Effector memory CD4-positive, alpha-beta T cell (primary cell): ENCODE data around the gene KLHL17.

Source experiments
- DNase-seq, 3 donors: peaks; one replicate each; pipeline ENCODE4 v3.0.0-alpha.2; 2020
- H3K27ac ChIP-seq: 2 replicates; pipeline ENCODE4 v1.7.0; 2013; ENCODE audit warnings: mild to moderate bottlenecking, low read length, moderate library complexity; ENCODE audit not compliant: insufficient read depth, poor library complexity, severe bottlenecking
- H3K27me3 ChIP-seq: replicated peaks from 2 replicates; pipeline ENCODE4 v1.7.0; 2013; ENCODE audit warnings: mild to moderate bottlenecking, low read length; ENCODE audit not compliant: insufficient read depth, control insufficient read depth, poor library complexity, severe bottlenecking
- H3K36me3 ChIP-seq: 2 replicates; pipeline ENCODE4 v1.7.0; 2013; ENCODE audit warnings: mild to moderate bottlenecking, low read length, moderate library complexity; ENCODE audit not compliant: control insufficient read depth, insufficient read depth
- H3K4me1 ChIP-seq: 2 replicates; pipeline ENCODE4 v1.7.0; 2013; ENCODE audit warnings: low read length, mild to moderate bottlenecking; ENCODE audit not compliant: control insufficient read depth, insufficient read depth, poor library complexity, severe bottlenecking
- H3K4me3 ChIP-seq: 2 replicates; pipeline ENCODE4 v1.7.0; 2013; ENCODE audit warnings: low read length, low read depth, mild to moderate bottlenecking; ENCODE audit not compliant: insufficient read depth, poor library complexity, severe bottlenecking
- H3K9me3 ChIP-seq: 2 replicates; pipeline ENCODE4 v1.7.0; 2013; ENCODE audit warnings: mild to moderate bottlenecking, low read length, moderate library complexity; ENCODE audit not compliant: control insufficient read depth

The KLHL17 gene

GRCh38 chr1:970242-970972 is 10.0 kb downstream of the KLHL17 start:
- H3K4me3 ChIP-seq: no peak overlapping the region
- no peak for DNase-seq
- H3K27me3 ChIP-seq: no peaks in the 10 kb centered on the region
- no peaks in the 10 kb centered on the region for H3K36me3 ChIP-seq
- no peaks in the 10 kb centered on the region for H3K9me3 ChIP-seq
- peaks cover 11% of the 10 kb centered on the region for H3K4me1 ChIP-seq
- H3K27ac ChIP-seq: no peak overlapping the region

GRCh38 chr1:970973-971730 is 10.8 kb downstream of the KLHL17 start:
- Histone ChIP-seq H3K9me3 (no peaks in the 10 kb centered on the region), H3K36me3 (no peaks in the 10 kb centered on the region), H3K27me3 (no peaks in the 10 kb centered on the region), H3K27ac (no peak overlapping the region), H3K4me1 (peaks cover 16% of the 10 kb centered on the region), H3K4me3 (no peak overlapping the region)
- no peak for DNase-seq

GRCh38 chr1:971751-972506 is 11.5 kb downstream of the KLHL17 start:
- no peak for DNase-seq
- H3K27ac ChIP-seq: no peak overlapping the region
- H3K4me3 ChIP-seq: no peak overlapping the region
- no peaks in the 10 kb centered on the region for H3K36me3 ChIP-seq
- H3K9me3 ChIP-seq: no peaks in the 10 kb centered on the region
- no peaks in the 10 kb centered on the region for H3K27me3 ChIP-seq
- peaks cover 15% of the 10 kb centered on the region for H3K4me1 ChIP-seq

- H3K27ac ChIP-seq: no peak overlapping the region
- H3K4me1 ChIP-seq: peaks cover 10% of the 10 kb centered on the region
- no peaks in the 10 kb centered on the region for H3K36me3 ChIP-seq
- DNase-seq: no peak
- H3K4me3 ChIP-seq: no peak overlapping the region
- no peaks in the 10 kb centered on the region for H3K9me3 ChIP-seq
- no peaks in the 10 kb centered on the region for H3K27me3 ChIP-seq
Measured at GRCh38 chr1:972726-973458, 12.5 kb downstream of the KLHL17 start.

- Histone ChIP-seq H3K27ac (no peak overlapping the region), H3K27me3 (no peaks in the 10 kb centered on the region)
Measured at GRCh38 chr1:973459-974292, 13.3 kb downstream of the KLHL17 start.

GRCh38 chr1:974293-974640 is 13.9 kb downstream of the KLHL17 start:
- DNase-seq: no peak
- Histone ChIP-seq H3K27ac (no peak overlapping the region), H3K9me3 (no peaks in the 10 kb centered on the region), H3K4me1 (peaks cover 10% of the 10 kb centered on the region), H3K27me3 (no peaks in the 10 kb centered on the region), H3K36me3 (no peaks in the 10 kb centered on the region), H3K4me3 (no peak overlapping the region)

More at GRCh38 chr1:973459-974292, 13.3 kb downstream of the KLHL17 start:
- no peak overlapping the region for H3K4me3 ChIP-seq
- no peaks in the 10 kb centered on the region for H3K9me3 ChIP-seq
- H3K36me3 ChIP-seq: no peaks in the 10 kb centered on the region
- H3K4me1 ChIP-seq: peaks cover 10% of the 10 kb centered on the region
- no peak for DNase-seq

GRCh38 chr1:974687-975328 is 14.4 kb downstream of the KLHL17 start:
- no peak for DNase-seq
- H3K9me3 ChIP-seq: no peaks in the 10 kb centered on the region
- no peaks in the 10 kb centered on the region for H3K27me3 ChIP-seq
- H3K4me3 ChIP-seq: no peak overlapping the region
- peaks cover 10% of the 10 kb centered on the region for H3K4me1 ChIP-seq
- H3K36me3 ChIP-seq: no peaks in the 10 kb centered on the region
- H3K27ac ChIP-seq: no peak overlapping the region

- H3K4me1 ChIP-seq: peaks cover 10% of the 10 kb centered on the region
- no peaks in the 10 kb centered on the region for H3K27me3 ChIP-seq
- no peak overlapping the region for H3K27ac ChIP-seq
- no peak for DNase-seq
- H3K4me3 ChIP-seq: no peak overlapping the region
- H3K36me3 ChIP-seq: no peaks in the 10 kb centered on the region
- no peaks in the 10 kb centered on the region for H3K9me3 ChIP-seq
Measured at GRCh38 chr1:975365-975764, 15.0 kb downstream of the KLHL17 start.
